GM21526 (cell line): Measurements from ENCODE around the gene MLLT11.

ENCODE experiments used
- ATAC-seq: cut with Tn5 transposase; IDR thresholded peaks from one replicate; pipeline ENCODE4 v1.9.1; 2021; ENCODE audit warnings: moderate library complexity; ENCODE audit not compliant: unreplicated experiment, low FRiP score

Gene MLLT11

GRCh38 chr1:151060007-151060656 is at the start of gene MLLT11:
Gene MLLT11 (plus strand): TSS chr1:151060397. CDS start chr1:151067225, 6,828 bp downstream.
- ATAC-seq = no peak

- ATAC-seq = no peak
Measured at GRCh38 chr1:151011154-151011850, 48.9 kb upstream of the MLLT11 start.

- ATAC-seq = no peak
Measured at GRCh38 chr1:151012684-151013471, 47.3 kb upstream of the MLLT11 start.

GRCh38 chr1:151013518-151013917 is 46.7 kb upstream of the MLLT11 start:
- no peak for ATAC-seq

- no peak for ATAC-seq
Measured at GRCh38 chr1:151024540-151025146, 35.6 kb upstream of the MLLT11 start.

- no peak for ATAC-seq
Measured at GRCh38 chr1:151026460-151026859, 33.7 kb upstream of the MLLT11 start.

GRCh38 chr1:151032164-151032563 is 28.0 kb upstream of the MLLT11 start:
- no peak for ATAC-seq

GRCh38 chr1:151035167-151035566 is 25.0 kb upstream of the MLLT11 start:
- ATAC-seq = no peak

GRCh38 chr1:151036356-151036755 is 23.8 kb upstream of the MLLT11 start, which contains the start of gene BNIPL:
Gene BNIPL (plus strand): TSS chr1:151036586. CDS start chr1:151036726, 140 bp downstream.
- no peak for ATAC-seq

- ATAC-seq = no peak
Measured at GRCh38 chr1:151037032-151037431, 23.2 kb upstream of the MLLT11 start.

- no peak for ATAC-seq
Measured at GRCh38 chr1:151039521-151039920, 20.7 kb upstream of the MLLT11 start.

GRCh38 chr1:151043163-151043562 is 17.0 kb upstream of the MLLT11 start:
- ATAC-seq = no peak

GRCh38 chr1:151047591-151047924 is 12.6 kb upstream of the MLLT11 start, which contains the start of gene C1orf56:
Gene C1orf56 (plus strand): TSS chr1:151047751. CDS start chr1:151047848, 97 bp downstream.
- no peak for ATAC-seq

- ATAC-seq = no peak
Measured at GRCh38 chr1:151047925-151048644, 12.1 kb upstream of the MLLT11 start.

GRCh38 chr1:151048645-151049032 is 11.6 kb upstream of the MLLT11 start:
- ATAC-seq = no peak

GRCh38 chr1:151049458-151049857 is 10.7 kb upstream of the MLLT11 start:
- no peak for ATAC-seq

GRCh38 chr1:151050051-151050688 is 10.0 kb upstream of the MLLT11 start:
- no peak for ATAC-seq

- ATAC-seq = no peak
Measured at GRCh38 chr1:151051356-151052009, 8.7 kb upstream of the MLLT11 start.

GRCh38 chr1:151054971-151055547 is 5.1 kb upstream of the MLLT11 start:
- no peak for ATAC-seq
